H1 (cell line): ENCODE results near the gene ANXA2. TPM values are rescaled to one million over a fixed set of nuclear protein-coding genes. Genes with fewer than 3 reads are reported as not detected.

ENCODE experiments used
- CTCF ChIA-PET: fragments of 300-600 bp; sonication (Branson Sonifier 250); formaldehyde crosslinking; loops from one replicate; lab custom pipeline; 2021; ENCODE audit not compliant: partially characterized antibody; lab: Charles Lee
- POLR2A ChIA-PET: fragments of 300-600 bp; sonication (Branson Sonifier 250); formaldehyde crosslinking; loops from one replicate; lab custom pipeline; 2021; ENCODE audit warnings: inconsistent platforms; ENCODE audit not compliant: partially characterized antibody; lab: Charles Lee
- DNase-seq, 2 experiments: peaks; one replicate each; pipeline versions ENCODE4 v3.0.0 to v3.0.0-alpha.2; 2010 to 2022; ENCODE audit warnings: low spot score in 2 of 2, low read depth in 1 of 2, mixed read lengths in 1 of 2
- FAIRE-seq: peaks from 2 replicates; lab custom pipeline; 2011; peaks lifted over from hg19 to GRCh38; lab: Jason Lieb, UNC
- H2AFZ ChIP-seq: 2 replicates; pipeline ENCODE4 v1.8.1; 2012; ENCODE audit warnings: low read length, inconsistent platforms
- H2AK5ac ChIP-seq: 2 replicates; pipeline ENCODE4 v1.6.1; 2013; ENCODE audit warnings: low read depth, low read length
- H2BK120ac ChIP-seq: replicated peaks from 2 replicates; pipeline ENCODE3; 2013; ENCODE audit warnings: low read depth, low read length, inconsistent platforms
- H2BK12ac ChIP-seq: 2 replicates; pipeline ENCODE4 v1.6.1; 2013; ENCODE audit warnings: low read depth, low read length
- H2BK15ac ChIP-seq: 2 replicates; pipeline ENCODE4 v1.6.1; 2013; ENCODE audit warnings: low read length
- H2BK20ac ChIP-seq: 2 replicates; pipeline ENCODE4 v1.6.1; 2013; ENCODE audit warnings: low read length
- H2BK5ac ChIP-seq: 2 replicates; pipeline ENCODE4 v1.6.1; 2013; ENCODE audit warnings: low read depth, low read length
- H3K14ac ChIP-seq: 2 replicates; pipeline ENCODE4 v1.6.1; 2013; ENCODE audit warnings: inconsistent platforms; ENCODE audit not compliant: insufficient read length
- H3K18ac ChIP-seq: 2 replicates; pipeline ENCODE4 v1.6.1; 2013; ENCODE audit warnings: low read length; ENCODE audit errors: extremely low read depth
- H3K23ac ChIP-seq: 2 replicates; pipeline ENCODE4 v1.6.1; 2013; ENCODE audit warnings: inconsistent platforms; ENCODE audit not compliant: insufficient read length
- H3K23me2 ChIP-seq: 2 replicates; pipeline ENCODE4 v1.6.1; 2013; ENCODE audit warnings: low read depth, low read length
- H3K27ac ChIP-seq: 2 replicates; pipeline ENCODE4 v1.6.1; 2011; ENCODE audit warnings: low read depth, low read length, inconsistent platforms
- H3K27me3 ChIP-seq, 4 experiments: replicated peaks in 1 of 4; 1 replicate in 1 of 4; 2 replicates in 3 of 4; pipeline versions ENCODE4 v1.6.1 to v1.8.1; 2011 to 2013; ENCODE audit warnings: low read length in 3 of 4, mild to moderate bottlenecking in 3 of 4, inconsistent platforms in 2 of 4, mixed read lengths in 2 of 4, moderate library complexity in 1 of 4; ENCODE audit not compliant: control insufficient read depth in 3 of 4, insufficient read depth in 3 of 4; ENCODE audit errors: extremely low read depth in 1 of 4
- H3K36me3 ChIP-seq, 4 experiments: 2 replicates each; pipeline versions ENCODE4 v1.6.1 to v1.8.1; 2011 to 2013; ENCODE audit warnings: mild to moderate bottlenecking in 4 of 4, low read length in 3 of 4, moderate library complexity in 2 of 4, control low read depth in 1 of 4, inconsistent platforms in 1 of 4; ENCODE audit not compliant: insufficient read depth in 4 of 4, control insufficient read depth in 2 of 4
- H3K4ac ChIP-seq: replicated peaks from 2 replicates; pipeline ENCODE3; 2013; ENCODE audit warnings: low read length, low read depth, mixed read lengths, inconsistent platforms; ENCODE audit not compliant: insufficient read length
- H3K4me1 ChIP-seq, 4 experiments: replicated peaks in 1 of 4; 1 replicate in 1 of 4; 2 replicates in 3 of 4; pipeline versions ENCODE4 v1.6.1 to v1.8.1; 2011 to 2013; ENCODE audit warnings: low read length in 3 of 4, inconsistent platforms in 2 of 4, mixed read lengths in 1 of 4; ENCODE audit not compliant: insufficient read depth in 4 of 4, control insufficient read depth in 3 of 4
- H3K4me2 ChIP-seq, 2 experiments: 2 replicates each; pipeline versions ENCODE4 v1.6.1 to v1.8.1; 2011 to 2013; ENCODE audit warnings: low read depth in 2 of 2, low read length in 2 of 2, control low read depth in 1 of 2, inconsistent platforms in 1 of 2, mild to moderate bottlenecking in 1 of 2; ENCODE audit not compliant: insufficient read depth in 1 of 2
- H3K4me3 ChIP-seq, 4 experiments: fragments of 200-600, 300-600 bp in 1 of 4; sonication (generic), shearing (Covaris generic), sonication (Bioruptor Twin) in 1 of 4; 2 replicates each; pipeline versions ENCODE4 v1.5.1 to v1.8.1; 2011 to 2016; ENCODE audit warnings: low read length in 4 of 4, low read depth in 3 of 4, control low read depth in 2 of 4, inconsistent platforms in 2 of 4, mild to moderate bottlenecking in 2 of 4, mixed read lengths in 1 of 4, moderate library complexity in 1 of 4; ENCODE audit not compliant: insufficient read depth in 2 of 4; ENCODE audit errors: extremely low read depth in 1 of 4
- H3K56ac ChIP-seq: replicated peaks from 2 replicates; pipeline ENCODE3; 2013; ENCODE audit warnings: low read depth, mild to moderate bottlenecking, mixed read lengths, low read length, inconsistent platforms; ENCODE audit not compliant: insufficient read length
- H3K79me1 ChIP-seq: 2 replicates; pipeline ENCODE4 v1.6.1; 2013; ENCODE audit warnings: low read depth, low read length, control low read depth
- H3K79me2 ChIP-seq, 2 experiments: 2 replicates each; pipeline versions ENCODE4 v1.6.1 to v1.8.1; 2012 to 2013; ENCODE audit warnings: low read length in 2 of 2, mild to moderate bottlenecking in 2 of 2, inconsistent platforms in 1 of 2; ENCODE audit not compliant: insufficient read depth in 2 of 2, control insufficient read depth in 1 of 2
- H3K9ac ChIP-seq, 4 experiments: replicated peaks in 1 of 4; 1 replicate in 1 of 4; 2 replicates in 3 of 4; pipeline versions ENCODE4 v1.6.1 to v1.8.1; 2011 to 2013; ENCODE audit warnings: low read depth in 3 of 4, low read length in 3 of 4, control low read depth in 2 of 4, mild to moderate bottlenecking in 2 of 4, moderate library complexity in 2 of 4, inconsistent platforms in 1 of 4; ENCODE audit errors: extremely low read depth in 1 of 4
- H3K9me3 ChIP-seq, 2 experiments: 2 replicates each; pipeline versions ENCODE4 v1.6.1 to v1.8.1; 2012 to 2013; ENCODE audit warnings: mild to moderate bottlenecking in 2 of 2, moderate library complexity in 2 of 2, control low read depth in 1 of 2, inconsistent platforms in 1 of 2, low read depth in 1 of 2, low read length in 1 of 2, mixed read lengths in 1 of 2; ENCODE audit not compliant: insufficient read depth in 2 of 2
- H4K20me1 ChIP-seq, 2 experiments: replicated peaks in 1 of 2; 2 replicates each; pipeline versions ENCODE3 to v1.8.1; 2011 to 2013; ENCODE audit warnings: inconsistent platforms in 2 of 2, low read length in 2 of 2, mild to moderate bottlenecking in 1 of 2; ENCODE audit not compliant: insufficient read depth in 2 of 2, control insufficient read depth in 1 of 2
- H4K5ac ChIP-seq: 2 replicates; pipeline ENCODE4 v1.6.1; 2013; ENCODE audit warnings: low read length, low read depth, mixed read lengths, inconsistent platforms; ENCODE audit not compliant: insufficient read length
- H4K8ac ChIP-seq: 2 replicates; pipeline ENCODE4 v1.8.0; 2013; ENCODE audit warnings: mild to moderate bottlenecking, moderate library complexity, low read length, inconsistent platforms; ENCODE audit not compliant: insufficient read depth; ENCODE audit errors: extremely low read depth
- H4K91ac ChIP-seq: replicated peaks from 2 replicates; pipeline ENCODE3; 2013; ENCODE audit warnings: low read length, mixed read lengths, inconsistent platforms; ENCODE audit not compliant: insufficient read length
- BCL11A ChIP-seq, 2 experiments: IDR thresholded peaks; one replicate each; pipeline ENCODE4 v1.6.1; 2011; ENCODE audit warnings: low read depth in 2 of 2, low read length in 2 of 2, mild to moderate bottlenecking in 2 of 2
- GTF2F1 ChIP-seq: IDR thresholded peaks from 2 replicates; pipeline ENCODE4 v1.6.1; 2012; ENCODE audit warnings: low read depth, low read length, improper control_type of control experiment, borderline replicate concordance
- MAFK ChIP-seq: IDR thresholded peaks from 2 replicates; pipeline ENCODE4 v1.6.1; 2012; ENCODE audit warnings: low read depth, mild to moderate bottlenecking, improper control_type of control experiment, low read length
- RAD21 ChIP-seq, 2 experiments: IDR thresholded peaks in 1 of 2; conservative IDR thresholded peaks in 1 of 2; 2 replicates each; pipeline ENCODE4 v1.6.1; 2011; ENCODE audit warnings: low read depth in 2 of 2, low read length in 2 of 2, improper control_type of control experiment in 1 of 2, inconsistent platforms in 1 of 2, mild to moderate bottlenecking in 1 of 2, moderate library complexity in 1 of 2
- RFX5 ChIP-seq: IDR thresholded peaks from 2 replicates; pipeline ENCODE4 v1.6.1; 2011; ENCODE audit warnings: low read depth, low read length, improper control_type of control experiment, borderline replicate concordance
- TAF7 ChIP-seq: optimal IDR thresholded peaks from 2 replicates; pipeline ENCODE3; 2011; ENCODE audit warnings: low read depth, mild to moderate bottlenecking, inconsistent platforms, low read length, moderate library complexity, borderline replicate concordance
- TBP ChIP-seq: IDR thresholded peaks from 2 replicates; pipeline ENCODE4 v1.6.1; 2011; ENCODE audit warnings: low read depth, low read length, improper control_type of control experiment
- WGBS, 2 experiments: shearing (Covaris generic) in 1 of 2; methylation state at CpG; one replicate each; pipeline versions ENCODE4 v1.1.6 to v1.1.7; 2013 to 2015; ENCODE audit warnings: low lambda C conversion rate in 2 of 2, mixed read lengths in 2 of 2, inconsistent platforms in 1 of 2, low coverage in 1 of 2, missing lambda C conversion rate in 1 of 2; ENCODE audit not compliant: insufficient replicate concordance in 2 of 2, insufficient coverage in 1 of 2, insufficient read length in 1 of 2; ENCODE audit errors: extremely low coverage in 1 of 2, missing lambda C conversion rate in 1 of 2; 5-methylcytosine and 5-hydroxymethylcytosine counted together
- polyA plus RNA-seq, 7 experiments: library from polyadenylated mRNA; depleted of rRNA in 3 of 7; stranded (reverse) in 5 of 7; unstranded in 2 of 7; fragments of >200 nt in 5 of 7; fragments of 200-250 nt in 2 of 7; gene quantifications; 1 replicate in 5 of 7; 2 replicates in 1 of 7; 4 replicates in 1 of 7; pipeline versions ENCODE4 v1.2.1 to v1.2.3, GENCODE V29; 2011 to 2013; ENCODE audit warnings: missing spikeins in 2 of 7, mixed read lengths in 2 of 7
- total RNA-seq: library from RNA; stranded (reverse); fragmentation: NEBNext Ultra II Directional; extraction: Animal tissue kit (Norgen Biotek cat#: 25700); gene quantifications from 2 replicates; pipeline ENCODE4 v1.2.1, GENCODE V29; 2021

ANXA2 gene
- total and polyA plus RNA-seq, 2 of the 8 experiments (the other 6 are each of a cell fraction or from before 2014, with no cell fraction given): 178 to 217 TPM

DNA sequence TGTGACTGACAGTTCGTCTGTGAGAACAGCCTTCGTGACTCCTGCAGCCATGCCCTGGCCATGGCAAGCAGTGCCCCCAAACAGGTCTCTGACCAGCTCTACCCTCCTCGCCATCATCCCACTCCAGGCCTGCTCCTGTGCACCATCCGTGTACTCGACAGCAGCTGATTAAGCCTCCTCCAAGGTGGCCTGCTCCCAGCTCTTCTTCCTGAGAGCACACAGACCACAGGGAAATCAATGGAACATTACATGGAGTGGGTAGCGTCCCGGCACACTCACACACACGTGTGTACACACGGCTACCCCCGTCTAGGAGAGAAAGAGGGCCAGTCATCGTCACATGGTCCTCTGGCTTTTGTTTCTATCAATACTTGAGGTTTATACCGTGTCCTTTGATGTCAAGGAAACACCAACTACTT is 21.1 kb downstream of the ANXA2 start:
- no peak overlapping the region for H3K23ac ChIP-seq
- TF ChIP-seq TAF7: no peak
- TF ChIP-seq MAFK: no peak
- no peak for TF ChIP-seq BCL11A (IDR thresholded peaks at IDR 0.05; ENCODE audit: low read depth in 2 of 2, low read length in 2 of 2)
- no peak for TF ChIP-seq RAD21 (IDR thresholded peaks at IDR 0.05 in 1 of 2, conservative IDR thresholded peaks at IDR 0.05 in 1 of 2; ENCODE audit: low read depth in 2 of 2, low read length in 2 of 2)
- no peak for TF ChIP-seq RFX5
- TF ChIP-seq TBP: no peak
- TF ChIP-seq GTF2F1: no peak

More for the DNA sequence above, 21.1 kb downstream of the ANXA2 start:
- H2BK15ac ChIP-seq: no peak overlapping the region
- POLR2A ChIA-PET: interaction anchor here (1.0 to 1.3 kb wide), 2 partner anchors 20 to 23 kb away, joined by 3 to 4 read pairs; no protein-coding TSS in a partner anchor
- H4K5ac ChIP-seq: no peak overlapping the region
- no peak overlapping the region for H3K14ac ChIP-seq
- H2BK120ac ChIP-seq: no peak overlapping the region
- no peaks in the 10 kb centered on the region for H3K79me2 ChIP-seq
- H2AK5ac ChIP-seq: no peak overlapping the region
- no peaks in the 10 kb centered on the region for H3K27me3 ChIP-seq
- no peak overlapping the region for H3K9ac ChIP-seq
- FAIRE-seq (no peak), DNase-seq (no peak)
- H4K91ac ChIP-seq: no peak overlapping the region
- H4K20me1 ChIP-seq: peaks cover 0 to 1% of the 10 kb centered on the region in 2 experiments
- H3K23me2 ChIP-seq: no peaks in the 10 kb centered on the region
- no peak overlapping the region for H3K27ac ChIP-seq
- H2AFZ ChIP-seq: no peak overlapping the region
- no peak overlapping the region for H2BK5ac ChIP-seq
- no peak overlapping the region for H2BK20ac ChIP-seq
- 89% methylated on average over 12 of the region's 12 CpGs; no CpG with 5 or more reads in 1 of the 2 experiments for WGBS, 2 experiments
- H2BK12ac ChIP-seq: no peak overlapping the region
- H3K4me3 ChIP-seq: no peak overlapping the region
- no peaks in the 10 kb centered on the region for H3K9me3 ChIP-seq
- no peak overlapping the region for H3K4ac ChIP-seq
- H3K4me1 ChIP-seq: peaks cover 2 to 8% (median 5%) of the 10 kb centered on the region in 4 experiments; a peak in 6 of 7 replicates
- H3K79me1 ChIP-seq: no peaks in the 10 kb centered on the region
- H3K4me2 ChIP-seq: no peak overlapping the region
- peaks cover 0 to 15% (median 2%) of the 10 kb centered on the region in 4 experiments; a peak in 5 of 8 replicates for H3K36me3 ChIP-seq
- CTCF ChIA-PET: interaction anchor here (0.7 to 1.7 kb wide), 8 partner anchors 13 to 868 kb away, joined by 3 to 8 read pairs (median 3); no protein-coding TSS in a partner anchor
- H3K18ac ChIP-seq: no peak overlapping the region
- H3K56ac ChIP-seq: no peak overlapping the region
- no peak overlapping the region; the same call in 1 of the 2 replicates for H4K8ac ChIP-seq
